ENCODE results near the gene SFMBT2. TPM values are rescaled to one million over a fixed set of nuclear protein-coding genes. Genes with fewer than 3 reads are reported as not detected.

The SFMBT2 gene
- total RNA-seq, 1 experiment from 2014 or later = 14.3 TPM

- peaks cover 15% of the 10 kb centered on the region for H3K4me1 Mint-ChIP-seq
- DNase-seq (ENCODE audit: low spot score) (no peak), ATAC-seq (no peak)
- no peak overlapping the region for H3K4me3 Mint-ChIP-seq
- H3K36me3 Mint-ChIP-seq = peaks cover 37% of the 10 kb centered on the region
- H3K9me3 Mint-ChIP-seq = peaks cover 45% of the 10 kb centered on the region
- TF ChIP-seq KAT7 (CRISPR knock-in tag; IDR thresholded peaks at IDR 0.05; ENCODE audit: borderline replicate concordance) = no peak
- no peak for TF ChIP-seq MAX (CRISPR knock-in tag; IDR thresholded peaks at IDR 0.05)
- no peak for TF ChIP-seq ZNF121 (CRISPR knock-in tag; IDR thresholded peaks at IDR 0.05)
- TF ChIP-seq ZNF219 (CRISPR knock-in tag; IDR thresholded peaks at IDR 0.05; ENCODE audit: borderline replicate concordance) = no peak
- no peak for TF ChIP-seq NFE2L1 (CRISPR knock-in tag; IDR thresholded peaks at IDR 0.05)
- TF ChIP-seq ATF6 (CRISPR knock-in tag; IDR thresholded peaks at IDR 0.05) = no peak
- no peak for TF ChIP-seq E2F4 (CRISPR knock-in tag; IDR thresholded peaks at IDR 0.05; ENCODE audit: borderline replicate concordance, low read depth)
- TF ChIP-seq TEAD1 (CRISPR knock-in tag; IDR thresholded peaks at IDR 0.05) = no peak
- TF ChIP-seq NR1H2 (CRISPR knock-in tag; IDR thresholded peaks at IDR 0.05) = no peak
- no peak for TF ChIP-seq IRF2 (CRISPR knock-in tag; IDR thresholded peaks at IDR 0.05; ENCODE audit: borderline replicate concordance, low read depth)
- TF ChIP-seq ZNF532 (CRISPR knock-in tag; IDR thresholded peaks at IDR 0.05; ENCODE audit: borderline replicate concordance) = no peak
- TF ChIP-seq FOXK1 (CRISPR knock-in tag; IDR thresholded peaks at IDR 0.05) = no peak
- ChIA-PET POLR2A (no interaction called here), CTCF (no interaction called here)
- no peaks in the 10 kb centered on the region; the same call in 1 of the 2 replicates for H3K27me3 Mint-ChIP-seq (ENCODE audit: low read depth)
- H3K27ac Mint-ChIP-seq = no peak overlapping the region
These were observed 81.6 kb downstream of the SFMBT2 start for GRCh38 chr10:7329219-7329618.

GRCh38 chr10:7327885-7328284, 82.9 kb downstream of the SFMBT2 start:
- no peaks in the 10 kb centered on the region; the same call in 1 of the 2 replicates for H3K27me3 Mint-ChIP-seq (ENCODE audit: low read depth)
- POLR2A ChIA-PET = no interaction called here
- H3K4me3 Mint-ChIP-seq = no peak overlapping the region
- peaks cover 7% of the 10 kb centered on the region for H3K4me1 Mint-ChIP-seq
- H3K9me3 Mint-ChIP-seq = peaks cover 47% of the 10 kb centered on the region
- ATAC-seq = no peak
- CTCF ChIA-PET = no interaction called here
- H3K36me3 Mint-ChIP-seq = peaks cover 39% of the 10 kb centered on the region
- no peak overlapping the region for H3K27ac Mint-ChIP-seq
- no peak for DNase-seq (ENCODE audit: low spot score)
- TF ChIP-seq HMGXB4 (CRISPR knock-in tag; IDR thresholded peaks at IDR 0.05) (no peak), CREM (CRISPR knock-in tag; IDR thresholded peaks at IDR 0.05) (no peak), SP1 (CRISPR knock-in tag; conservative IDR thresholded peaks at IDR 0.05) (no peak), ZMAT4 (CRISPR knock-in tag; IDR thresholded peaks at IDR 0.05) (no peak), IRF2 (CRISPR knock-in tag; IDR thresholded peaks at IDR 0.05; ENCODE audit: borderline replicate concordance, low read depth) (no peak), STAT6 (CRISPR knock-in tag; conservative IDR thresholded peaks at IDR 0.05; ENCODE audit: low read depth) (no peak), ATF3 (CRISPR knock-in tag; conservative IDR thresholded peaks at IDR 0.05) (no peak), IRF1 (CRISPR knock-in tag; IDR thresholded peaks at IDR 0.05) (no peak)
